ENCODE data around the gene PBX2.

DNA sequence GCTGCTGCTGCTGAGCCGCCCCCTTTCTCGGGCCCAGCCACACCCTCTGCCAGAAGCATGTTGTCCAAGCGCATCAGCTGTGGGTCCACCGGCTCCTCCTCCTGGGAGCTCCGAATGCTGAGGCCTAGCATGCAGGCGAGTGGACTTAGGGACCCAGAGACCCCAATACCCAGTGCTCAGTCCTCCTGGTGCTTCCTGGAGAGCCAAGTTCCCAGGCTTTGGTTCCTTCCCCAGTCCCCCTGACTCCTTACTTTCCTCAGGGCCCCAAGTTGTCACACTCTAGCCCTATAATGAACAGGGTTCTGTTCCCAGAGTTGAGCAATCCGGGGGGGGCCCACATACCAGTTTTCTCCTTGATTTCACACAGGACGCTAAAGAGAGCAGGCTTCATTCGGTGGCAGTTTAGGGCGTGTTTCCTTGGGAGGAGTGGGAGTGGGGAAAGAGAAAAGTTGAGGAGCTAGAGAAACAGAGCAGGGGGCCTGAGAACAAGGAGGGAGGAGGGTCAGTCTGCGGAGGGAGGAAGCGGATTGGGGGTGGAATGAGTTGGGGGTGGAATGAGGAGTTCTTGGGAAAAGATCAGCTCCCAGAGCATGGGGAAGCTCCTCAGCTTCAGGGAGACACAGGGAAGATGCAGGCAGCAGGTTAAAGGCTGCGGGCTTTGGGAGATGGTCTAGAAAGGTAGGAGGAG lies 1.5 kb downstream of the PBX2 start:
- TF ChIP-seq CTCF (conservative IDR thresholded peaks at IDR 0.05) (no peak), ZFX (IDR thresholded peaks at IDR 0.05) (no peak)
